HFFc6 (cell line): ENCODE results near the gene PTPRN2. TPM values are rescaled to one million over a fixed set of nuclear protein-coding genes. Genes with fewer than 3 reads are reported as not detected.

Source experiments
- DNase-seq: peaks from one replicate; pipeline ENCODE4 v3.0.0-alpha.2; 2018
- H3K27ac Mint-ChIP-seq: 2 replicates; pipeline ENCODE4 v1.8.0; 2020; ENCODE audit warnings: mild to moderate bottlenecking, mixed read lengths
- H3K27me3 Mint-ChIP-seq: 2 replicates; pipeline ENCODE4 v1.8.0; 2021; ENCODE audit warnings: mild to moderate bottlenecking, moderate library complexity, mixed read lengths; ENCODE audit not compliant: insufficient read depth
- H3K36me3 Mint-ChIP-seq: 2 replicates; pipeline ENCODE4 v1.8.0; 2021; ENCODE audit warnings: low read depth, mixed read lengths
- H3K4me1 Mint-ChIP-seq: 2 replicates; pipeline ENCODE4 v1.8.0; 2020; ENCODE audit warnings: low read depth, mixed read lengths
- H3K4me3 Mint-ChIP-seq: 2 replicates; pipeline ENCODE4 v1.8.0; 2020; ENCODE audit warnings: mild to moderate bottlenecking, moderate library complexity, mixed read lengths
- H3K9me3 Mint-ChIP-seq: 2 replicates; pipeline ENCODE4 v1.8.0; 2020; ENCODE audit warnings: mild to moderate bottlenecking, mixed read lengths
- CTCF ChIP-seq: fragments of 200-600 bp; sonication (generic); IDR thresholded peaks from 2 replicates; pipeline ENCODE4 v1.5.0; 2021; ENCODE audit warnings: antibody characterized with exemption, mild to moderate bottlenecking
- total RNA-seq, 6 experiments: library from RNA; stranded (reverse); fragmentation: NEBNext Ultra II Directional; extraction: Animal tissue kit (Norgen Biotek cat#: 25700); gene quantifications; 2 replicates in 1 of 6; 3 replicates in 5 of 6; pipeline ENCODE4 v1.2.3, GENCODE V29; 2021

The PTPRN2 gene
- total RNA-seq, 6 experiments from 2014 or later = 0.05 to 0.27 (median 0.23) TPM

- H3K36me3 Mint-ChIP-seq = peaks cover 11% of the 10 kb centered on the region
Observed at GRCh38 chr7:157767506-157768197, 820.0 kb downstream of the PTPRN2 start.

GRCh38 chr7:157766098-157766497 is 821.5 kb downstream of the PTPRN2 start:
- Mint-ChIP-seq H3K27ac (no peak overlapping the region), H3K4me1 (no peaks in the 10 kb centered on the region), H3K27me3 (peaks cover 4% of the 10 kb centered on the region; the same call in 1 of the 2 replicates), H3K4me3 (no peak overlapping the region), H3K36me3 (peaks cover 4% of the 10 kb centered on the region; the same call in 1 of the 2 replicates), H3K9me3 (peaks cover 51% of the 10 kb centered on the region)
- DNase-seq = no peak
- TF ChIP-seq CTCF = no peak

More at GRCh38 chr7:157767506-157768197, 820.0 kb downstream of the PTPRN2 start:
- no peak overlapping the region for H3K4me3 Mint-ChIP-seq
- H3K4me1 Mint-ChIP-seq = no peaks in the 10 kb centered on the region
- H3K27me3 Mint-ChIP-seq = peaks cover 4% of the 10 kb centered on the region; the same call in 1 of the 2 replicates
- no peak for DNase-seq
- no peak overlapping the region for H3K27ac Mint-ChIP-seq
- H3K9me3 Mint-ChIP-seq = peaks cover 62% of the 10 kb centered on the region
- TF ChIP-seq CTCF = no peak

- Mint-ChIP-seq H3K9me3 (peaks cover 46% of the 10 kb centered on the region), H3K27me3 (peaks cover 4% of the 10 kb centered on the region; the same call in 1 of the 2 replicates), H3K36me3 (peaks cover 4% of the 10 kb centered on the region; the same call in 1 of the 2 replicates), H3K4me1 (no peaks in the 10 kb centered on the region), H3K4me3 (no peak overlapping the region), H3K27ac (no peak overlapping the region)
- DNase-seq = no peak
- TF ChIP-seq CTCF = no peak
Observed at GRCh38 chr7:157764946-157765537, 822.6 kb downstream of the PTPRN2 start.

- no peak for DNase-seq
- H3K9me3 Mint-ChIP-seq = peaks cover 48% of the 10 kb centered on the region
- peaks cover 4% of the 10 kb centered on the region; the same call in 1 of the 2 replicates for H3K27me3 Mint-ChIP-seq
- peaks cover 4% of the 10 kb centered on the region; the same call in 1 of the 2 replicates for H3K36me3 Mint-ChIP-seq
- H3K4me3 Mint-ChIP-seq = no peak overlapping the region
- no peak for TF ChIP-seq CTCF
- no peak overlapping the region for H3K27ac Mint-ChIP-seq
- no peaks in the 10 kb centered on the region for H3K4me1 Mint-ChIP-seq
Observed at GRCh38 chr7:157764193-157764592, 823.4 kb downstream of the PTPRN2 start.

DNA sequence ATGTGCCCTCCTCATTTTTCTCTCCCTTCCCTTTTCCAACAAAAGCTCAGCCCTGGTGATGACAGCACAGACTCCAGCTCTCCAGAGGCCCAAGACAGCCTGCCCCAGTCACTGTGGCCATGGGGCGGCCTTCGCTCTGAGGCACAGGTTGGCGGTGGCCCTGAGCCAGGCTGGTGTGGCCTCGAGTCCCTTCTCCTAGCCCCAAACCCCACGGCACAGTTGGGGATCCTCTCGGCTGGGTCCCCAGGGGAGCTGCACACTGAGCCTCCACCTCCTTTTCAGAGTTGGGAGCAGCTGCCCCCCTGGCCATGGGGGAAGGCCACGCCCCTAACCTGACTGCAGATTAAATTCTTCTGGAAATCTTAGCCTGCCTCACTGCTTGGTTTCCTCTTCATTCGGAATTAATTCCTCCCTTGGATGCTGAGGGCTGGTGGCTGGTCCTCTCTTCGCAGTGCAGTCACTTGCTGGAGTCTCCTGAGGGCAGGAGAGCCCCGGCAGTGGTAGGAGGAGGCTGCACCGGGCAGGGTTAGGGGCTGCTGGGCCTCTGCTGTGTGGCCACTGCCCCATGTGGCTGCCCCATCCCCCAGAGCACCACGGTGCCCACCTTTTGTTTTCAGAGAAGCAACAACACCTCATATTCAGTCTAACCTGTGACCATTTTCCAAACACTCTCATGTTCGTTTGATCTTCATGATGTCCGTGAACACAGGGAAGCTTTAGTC is 824.2 kb downstream of the PTPRN2 start:
- peaks cover 49% of the 10 kb centered on the region for H3K9me3 Mint-ChIP-seq

More for the DNA sequence above, 824.2 kb downstream of the PTPRN2 start:
- TF ChIP-seq CTCF = no peak
- Mint-ChIP-seq H3K27me3 (peaks cover 4% of the 10 kb centered on the region; the same call in 1 of the 2 replicates), H3K4me1 (no peaks in the 10 kb centered on the region), H3K4me3 (no peak overlapping the region), H3K36me3 (peaks cover 4% of the 10 kb centered on the region; the same call in 1 of the 2 replicates), H3K27ac (no peak overlapping the region)
- DNase-seq = no peak
